Measurements from ENCODE around the gene PMM1.
"Not testable (repeated sequence)": the region's sequence is repeated elsewhere in the genome, so short reads cannot be mapped to it uniquely, and the experiment has no call there.

Gene PMM1

DNA sequence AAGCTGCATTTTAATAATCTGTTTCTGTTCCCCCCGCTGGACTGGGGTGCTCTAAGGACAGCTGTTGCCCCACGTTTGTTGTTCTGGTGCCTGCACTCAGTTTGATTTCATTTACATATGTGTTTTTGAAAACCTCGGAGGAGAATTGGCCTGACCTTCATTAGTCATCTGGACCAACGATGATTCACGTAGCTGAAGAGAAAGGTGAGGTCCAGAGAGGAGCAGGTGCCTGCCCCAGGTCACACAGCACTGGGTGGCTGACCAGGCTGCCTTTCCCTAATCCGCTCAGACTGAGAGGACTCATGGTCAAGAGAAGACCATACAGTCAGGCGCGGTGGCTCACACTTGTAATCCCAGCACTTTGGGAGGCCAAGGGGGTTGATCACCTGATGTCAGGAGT lies 25.1 kb downstream of the PMM1 start:
- no peak for DNase-seq

DNA sequence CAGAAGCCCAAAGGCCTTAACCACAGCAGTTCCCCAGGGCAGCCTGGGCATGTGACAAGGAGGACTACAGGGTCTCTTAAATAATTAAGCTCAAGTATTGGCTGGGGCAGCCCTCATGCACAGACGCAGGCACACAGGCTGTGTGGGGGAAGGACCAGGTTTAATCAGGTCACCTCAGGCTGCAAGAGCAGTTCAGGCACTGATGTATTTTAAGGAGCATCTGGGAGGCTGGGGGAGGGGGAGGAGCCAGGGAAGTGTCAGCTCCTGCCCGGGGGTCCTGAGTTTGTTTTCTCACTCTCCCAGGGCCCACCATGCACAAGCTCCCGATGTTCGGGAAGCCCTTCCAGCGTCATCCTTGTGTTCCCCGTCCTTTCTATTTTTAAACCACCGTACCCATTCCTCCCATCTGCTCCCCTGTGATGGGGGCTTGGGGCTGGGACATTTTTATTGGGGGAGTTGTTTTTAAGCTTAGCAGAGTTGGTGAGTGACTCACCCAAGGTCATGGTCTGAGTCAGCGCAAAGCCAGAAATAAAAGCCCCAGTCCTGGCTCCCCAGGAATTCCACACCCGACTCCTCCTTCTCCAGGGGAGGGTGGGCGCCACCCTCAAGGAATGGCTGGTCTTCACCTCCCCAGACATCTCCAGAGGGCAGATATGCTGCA lies 26.5 kb downstream of the PMM1 start:
- DNase-seq, result no peak

GRCh38 chr22:41562461-41562860 lies 27.2 kb downstream of the PMM1 start:
- no peak for DNase-seq

DNA sequence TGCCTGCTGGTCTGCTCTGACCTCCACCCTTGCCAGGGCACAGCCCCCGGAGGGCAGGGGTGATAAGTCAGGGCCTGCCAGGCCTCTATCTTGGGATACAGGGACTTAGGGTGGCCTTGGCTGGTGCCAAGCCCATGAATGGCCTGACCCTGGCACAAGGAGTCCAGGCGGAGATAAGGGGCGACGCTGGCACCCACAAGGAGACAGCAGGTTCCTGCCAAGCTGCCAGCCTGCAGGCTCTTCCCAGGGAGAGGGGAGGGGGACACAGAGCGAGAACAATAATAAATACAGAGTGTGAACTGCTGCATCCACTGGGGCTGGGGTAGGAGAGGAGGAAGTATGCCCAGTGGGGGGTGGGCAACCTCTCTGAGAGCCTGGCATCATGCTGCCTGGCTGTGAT lies 27.9 kb downstream of the PMM1 start:
- no peak for DNase-seq

DNA sequence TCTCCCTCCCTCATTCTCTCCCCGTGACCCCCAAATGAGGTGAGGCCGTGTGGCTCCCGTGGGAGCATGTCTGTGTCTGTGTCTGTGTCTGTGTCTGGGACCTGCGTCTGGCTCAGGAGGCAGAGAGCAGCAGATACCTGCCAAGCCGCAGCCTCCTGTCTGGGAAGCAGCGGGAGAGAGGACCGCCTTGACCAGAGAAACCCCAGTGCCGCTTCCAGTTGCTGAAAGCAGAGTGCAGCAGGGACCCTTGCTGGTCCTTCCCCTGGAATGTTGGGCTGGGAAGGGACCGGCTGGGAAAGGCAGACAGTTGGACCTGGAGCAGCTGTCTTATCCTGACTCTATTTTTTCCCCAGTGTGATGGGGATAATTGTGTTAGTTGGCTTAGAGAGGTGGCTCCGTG lies 28.3 kb downstream of the PMM1 start:
- DNase-seq, result no peak

GRCh38 chr22:41560095-41560471 lies 29.6 kb downstream of the PMM1 start:
- no peak for DNase-seq

GRCh38 chr22:41558241-41558630 lies 31.4 kb downstream of the PMM1 start:
- DNase-seq, result not testable (repeated sequence)

- peak; percentile 69 for DNase-seq
Observed at GRCh38 chr22:41557401-41558240, 32.0 kb downstream of the PMM1 start.

DNA sequence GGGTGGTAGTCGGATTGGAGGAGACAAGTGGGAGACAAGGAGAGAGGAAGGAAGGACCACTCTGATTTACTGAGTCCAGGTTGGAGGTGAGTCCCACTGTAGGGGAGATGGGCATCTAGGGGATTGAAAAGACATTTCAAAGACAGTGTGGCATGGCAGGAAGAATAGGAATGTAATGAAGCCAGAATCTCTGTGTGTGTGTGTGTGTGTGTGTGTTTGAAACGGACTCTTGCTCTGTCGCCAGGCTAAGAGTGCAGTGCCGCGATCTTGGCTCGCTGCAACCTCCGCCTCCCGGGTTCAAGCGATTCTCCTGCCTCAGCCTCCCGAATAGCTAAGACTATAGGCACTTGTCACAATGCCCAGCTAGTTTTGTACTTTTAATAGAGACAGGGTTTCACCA lies 33.1 kb downstream of the PMM1 start:
- no peak for DNase-seq

GRCh38 chr22:41555325-41555982 lies 34.2 kb downstream of the PMM1 start:
- DNase-seq, result peak; percentile 59

- no peak for DNase-seq
Observed at GRCh38 chr22:41551877-41552582, 37.6 kb downstream of the PMM1 start.

DNA sequence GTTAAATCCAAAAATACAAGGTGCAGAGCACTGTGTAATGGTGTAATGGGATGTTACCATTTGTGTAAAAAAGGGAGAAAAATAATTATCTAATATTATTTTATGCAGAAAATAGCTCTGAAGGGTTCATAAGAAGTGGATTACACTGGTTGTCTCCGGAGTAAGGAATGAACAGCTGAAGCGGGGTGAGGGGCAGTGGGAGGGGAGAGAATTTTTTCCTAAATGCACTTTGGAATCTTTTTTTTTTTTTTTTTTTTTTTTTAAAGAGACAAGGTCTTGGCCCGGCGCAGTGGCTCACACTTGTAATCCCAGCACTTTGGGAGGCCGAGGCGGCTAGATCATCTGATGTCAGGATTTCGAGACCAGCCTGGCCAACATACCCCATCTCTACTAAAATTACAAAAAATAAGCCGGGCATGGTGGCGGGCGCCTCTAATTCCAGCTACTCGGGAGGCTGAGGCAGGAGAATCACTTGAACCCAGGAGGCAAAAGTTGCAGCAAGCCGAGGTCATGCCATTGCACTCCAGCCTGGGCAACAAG lies 38.6 kb downstream of the PMM1 start:
- DNase-seq, result no peak

- DNase-seq, result no peak
Observed at GRCh38 chr22:41548830-41549211, 40.8 kb downstream of the PMM1 start.

GRCh38 chr22:41544671-41545476 lies 44.8 kb downstream of the PMM1 start:
- DNase-seq, result no peak

DNA sequence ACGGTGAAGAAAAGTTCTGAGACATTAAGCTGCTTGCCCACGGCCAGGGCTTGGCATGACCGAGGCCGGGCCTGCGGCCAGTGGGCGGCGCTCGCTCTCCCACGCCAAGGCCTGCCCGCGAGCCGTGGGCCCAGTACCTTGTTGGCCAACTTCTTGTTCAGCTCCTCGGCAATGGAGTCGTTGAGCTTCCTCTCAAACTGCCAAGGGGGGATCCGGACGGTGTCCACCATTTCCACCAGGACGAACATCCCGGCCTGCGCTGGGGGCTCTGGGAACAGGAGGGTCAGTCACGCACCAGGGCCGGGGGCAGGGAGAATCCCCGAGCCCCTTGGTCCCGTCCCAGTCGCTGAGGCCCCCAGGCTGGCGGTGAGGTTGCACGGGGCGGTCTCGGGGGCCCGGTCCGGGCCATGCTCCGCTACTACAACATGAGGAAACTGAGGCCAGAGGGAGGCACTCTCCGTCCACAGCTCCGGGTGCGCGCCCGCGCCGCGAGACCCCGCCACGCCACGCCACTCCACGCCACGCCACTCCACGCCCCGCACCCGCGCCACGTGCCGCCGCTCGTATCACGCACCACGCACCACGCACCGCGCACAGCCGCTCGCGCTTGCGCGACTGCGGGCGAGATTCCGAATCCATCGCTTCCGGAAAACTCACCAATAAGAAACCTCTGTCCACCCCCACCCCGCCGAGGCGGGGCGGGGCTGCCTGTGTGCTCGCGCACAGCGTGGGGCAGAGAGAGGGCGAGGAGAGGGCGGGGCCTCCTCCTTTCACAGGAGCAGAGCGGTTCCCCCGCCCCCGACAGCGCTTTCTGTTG lies 45.6 kb downstream of the PMM1 start, which contains the start of gene POLR3H:
POLR3H (minus strand) TSS at position 617 of the 817 bp plus-strand sequence; CDS start at position 248, 369 bp downstream.
- peak; percentile 86 for DNase-seq

DNA sequence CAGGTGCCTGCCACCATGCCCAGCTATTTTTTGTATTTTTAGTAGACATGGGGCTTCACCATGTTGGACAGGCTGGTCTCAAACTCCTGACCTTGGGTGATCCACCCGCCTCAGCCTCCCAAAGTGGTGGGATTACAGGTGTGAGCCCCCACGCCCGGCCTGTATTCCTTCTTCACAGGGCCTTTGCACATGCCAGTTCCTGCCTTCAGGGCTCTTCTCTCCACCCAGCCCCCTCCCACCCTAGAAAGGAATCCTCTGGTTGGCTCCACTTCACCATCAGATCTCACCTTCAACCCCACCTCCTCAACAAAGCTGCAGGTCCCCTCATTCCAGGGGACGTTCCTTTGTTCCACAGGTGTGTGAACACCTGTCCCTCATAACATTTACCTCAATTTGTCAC lies 47.4 kb downstream of the PMM1 start:
- no peak for DNase-seq

DNA sequence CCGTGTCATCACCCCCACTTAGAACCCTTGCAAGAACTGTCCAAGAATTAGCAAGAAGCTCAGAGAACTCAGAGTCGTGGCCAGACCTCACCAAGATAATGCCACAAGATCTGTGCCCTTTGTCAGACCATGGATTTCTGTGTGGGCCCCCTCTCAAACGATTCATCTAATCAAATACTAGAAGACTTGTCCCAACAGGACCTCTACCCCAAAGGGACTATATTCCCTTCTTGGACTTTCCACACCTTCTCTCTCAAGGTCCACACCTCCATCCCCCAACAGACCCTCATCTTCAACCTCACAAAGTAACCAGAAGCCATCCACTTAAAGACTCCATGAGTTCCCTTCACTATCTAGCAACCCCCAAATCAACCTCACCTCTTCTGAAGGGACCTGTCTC lies 48.2 kb downstream of the PMM1 start:
- no peak for DNase-seq

DNA sequence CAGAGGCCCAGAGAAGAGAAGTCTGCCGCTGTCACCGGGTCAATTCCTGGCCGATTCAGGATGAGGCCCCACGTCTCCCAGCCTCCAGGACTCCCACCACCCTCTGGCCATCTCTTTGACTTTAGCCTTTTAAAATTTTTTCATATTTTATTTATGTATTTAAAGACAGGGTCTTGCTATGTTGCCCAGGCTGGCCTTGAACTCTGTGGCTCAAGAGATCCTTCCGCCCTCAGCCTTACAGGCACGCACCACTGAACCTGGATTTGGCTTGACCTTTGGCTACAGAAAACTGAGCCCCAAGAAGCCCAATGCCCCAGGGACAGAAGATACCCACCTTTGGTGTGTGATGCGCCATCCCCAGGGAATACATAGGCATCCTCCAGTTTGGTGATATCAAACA lies 49.3 kb downstream of the PMM1 start:
- DNase-seq, result no peak

DNA sequence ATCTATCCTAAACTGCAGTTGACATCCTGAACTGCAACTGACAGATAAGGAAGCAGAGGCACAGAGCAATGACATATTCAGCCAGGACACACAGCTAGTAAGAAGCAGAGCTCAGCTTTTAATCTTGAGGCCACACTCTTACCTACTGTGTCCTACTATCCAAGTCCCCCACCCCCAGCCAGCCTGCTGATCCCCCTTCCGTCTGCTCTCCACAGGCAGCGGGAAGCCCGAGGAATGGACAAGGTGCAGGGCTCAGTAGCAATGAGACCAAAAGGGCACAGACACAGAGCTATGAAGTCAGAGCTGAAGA lies 49.7 kb downstream of the PMM1 start:
- no peak for DNase-seq

GRCh38 chr22:41539146-41540005 lies 50.3 kb downstream of the PMM1 start:
- no peak for DNase-seq
